22Rv1 (cell line): Measurements from ENCODE around the gene MYL5.
A peak's percentile ranks its signal among the peaks of the same experiment; 100 is the strongest.
"Not testable (repeated sequence)": the region's sequence is repeated elsewhere in the genome, so short reads cannot be mapped to it uniquely, and the experiment has no call there.

Experiments
- H3K27ac ChIP-seq: fragments of 450-650 bp; 2 replicates; pipeline ENCODE4 v1.5.1; 2017
- ZFX ChIP-seq: fragments of 450-650 bp; IDR thresholded peaks from 2 replicates; pipeline ENCODE4 v1.6.1; 2017; ENCODE audit warnings: antibody characterized with exemption, borderline replicate concordance
- TF ChIP-seq, protein P1 (sequence below): fragments of 450-650 bp; IDR thresholded peaks from 2 replicates; pipeline ENCODE4 v1.5.1; 2017; ENCODE audit warnings: mild to moderate bottlenecking

Gene MYL5

GRCh38 chr4:686413-687040 is 12.2 kb downstream of the MYL5 start:
- H3K27ac ChIP-seq, result peak overlapping the region; percentile 44

GRCh38 chr4:687048-687970 is 13.0 kb downstream of the MYL5 start:
- no peak for TF ChIP-seq ZFX
- TF ChIP-seq, protein P1, sequence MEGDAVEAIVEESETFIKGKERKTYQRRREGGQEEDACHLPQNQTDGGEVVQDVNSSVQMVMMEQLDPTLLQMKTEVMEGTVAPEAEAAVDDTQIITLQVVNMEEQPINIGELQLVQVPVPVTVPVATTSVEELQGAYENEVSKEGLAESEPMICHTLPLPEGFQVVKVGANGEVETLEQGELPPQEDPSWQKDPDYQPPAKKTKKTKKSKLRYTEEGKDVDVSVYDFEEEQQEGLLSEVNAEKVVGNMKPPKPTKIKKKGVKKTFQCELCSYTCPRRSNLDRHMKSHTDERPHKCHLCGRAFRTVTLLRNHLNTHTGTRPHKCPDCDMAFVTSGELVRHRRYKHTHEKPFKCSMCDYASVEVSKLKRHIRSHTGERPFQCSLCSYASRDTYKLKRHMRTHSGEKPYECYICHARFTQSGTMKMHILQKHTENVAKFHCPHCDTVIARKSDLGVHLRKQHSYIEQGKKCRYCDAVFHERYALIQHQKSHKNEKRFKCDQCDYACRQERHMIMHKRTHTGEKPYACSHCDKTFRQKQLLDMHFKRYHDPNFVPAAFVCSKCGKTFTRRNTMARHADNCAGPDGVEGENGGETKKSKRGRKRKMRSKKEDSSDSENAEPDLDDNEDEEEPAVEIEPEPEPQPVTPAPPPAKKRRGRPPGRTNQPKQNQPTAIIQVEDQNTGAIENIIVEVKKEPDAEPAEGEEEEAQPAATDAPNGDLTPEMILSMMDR, result no peak
- peak overlapping the region; percentile 44 for H3K27ac ChIP-seq

More at GRCh38 chr4:686413-687040, 12.2 kb downstream of the MYL5 start:
- TF ChIP-seq, protein P1, result no peak
- no peak for TF ChIP-seq ZFX

DNA sequence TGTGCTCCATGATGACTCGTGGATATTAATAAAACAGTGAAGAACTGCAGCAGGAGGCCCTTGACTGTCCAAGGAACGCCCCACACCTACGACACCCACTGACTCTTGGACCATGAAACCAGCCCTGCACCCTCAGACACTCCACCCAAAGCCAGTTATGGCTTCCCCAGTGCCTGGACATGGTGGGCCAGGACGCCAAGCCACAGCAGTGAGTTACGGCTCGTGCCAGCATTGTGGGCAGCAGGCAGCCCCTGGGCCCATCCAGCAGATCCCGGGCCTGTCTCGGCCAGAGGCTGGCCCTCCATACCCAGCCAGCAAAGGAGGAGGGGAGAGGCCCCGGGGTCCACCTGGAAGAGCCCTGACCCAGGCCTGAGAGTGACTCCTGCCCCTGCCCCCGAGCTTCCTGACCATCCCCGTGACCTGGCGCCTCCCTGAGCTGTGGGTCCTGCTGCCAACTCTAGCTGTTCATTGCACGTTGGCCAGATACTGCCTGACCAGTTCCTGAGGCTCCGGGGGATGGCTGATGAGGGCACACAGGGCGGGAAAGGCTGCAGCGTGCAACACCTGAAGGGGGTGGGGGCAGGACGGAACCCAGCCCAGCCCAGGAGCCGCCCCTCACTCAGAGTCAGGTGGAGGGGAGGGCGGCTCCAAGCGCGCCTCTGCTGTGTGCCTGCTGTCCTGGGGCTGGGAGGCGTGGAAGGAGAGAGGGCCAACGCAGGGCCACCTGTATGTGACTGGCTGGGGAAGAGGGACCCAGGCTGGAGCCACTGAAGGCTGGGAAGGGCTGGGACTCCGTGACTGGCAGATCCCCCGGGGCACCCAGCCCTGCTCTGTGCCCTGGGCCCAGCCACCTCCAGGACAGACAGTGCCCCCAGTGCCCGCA is 13.9 kb downstream of the MYL5 start:
- H3K27ac ChIP-seq, result no peak overlapping the region
- TF ChIP-seq, protein P1, result no peak
- TF ChIP-seq ZFX, result no peak

GRCh38 chr4:688854-689681 is 14.7 kb downstream of the MYL5 start, which contains the start of gene SLC49A3:
Gene SLC49A3 (minus strand): TSS chr4:689151. CDS start chr4:689127, 24 bp downstream.
- H3K27ac ChIP-seq, result no peak within 1 kb of the TSS

GRCh38 chr4:689723-690122 is 15.4 kb downstream of the MYL5 start:
- no peak overlapping the region for H3K27ac ChIP-seq
- TF ChIP-seq, protein P1, result no peak
- TF ChIP-seq ZFX, result no peak

More at GRCh38 chr4:688854-689681, 14.7 kb downstream of the MYL5 start, which contains the start of gene SLC49A3:
- no peak for TF ChIP-seq ZFX
- TF ChIP-seq, protein P1, result no peak

- H3K27ac ChIP-seq, result no peak overlapping the region
- TF ChIP-seq ZFX, result no peak
Observed at GRCh38 chr4:692771-693554, 18.6 kb downstream of the MYL5 start.

GRCh38 chr4:694341-694940 is 20.1 kb downstream of the MYL5 start:
- H3K27ac ChIP-seq, result not testable (repeated sequence)
